ENCODE results near the gene TSSK2.

TSSK2 gene

GRCh38 chr22:19134874-19135273 is 3.8 kb downstream of the TSSK2 start:
- no peak overlapping the region for H3K4me2 ChIP-seq (ENCODE audit: low read length)

GRCh38 chr22:19136915-19137314 is 5.8 kb downstream of the TSSK2 start:
- no peaks in the 10 kb centered on the region for H3K4me1 ChIP-seq (ENCODE audit: insufficient read depth, low read length, severe bottlenecking)
- H3K36me3 ChIP-seq (ENCODE audit: insufficient read depth, low read length) = peaks cover 80% of the 10 kb centered on the region
- H3K9me2 ChIP-seq (ENCODE audit: low read depth, low read length) = no peaks in the 10 kb centered on the region
- H2AFZ ChIP-seq (ENCODE audit: low read length) = no peak overlapping the region
- H3K4me3 ChIP-seq (ENCODE audit: low read depth, low read length, poor library complexity, severe bottlenecking) = no peak overlapping the region
- TF ChIP-seq EZH2 (IDR thresholded peaks at IDR 0.05; ENCODE audit: borderline replicate concordance, low read length) (no peak), CTCF (IDR thresholded peaks at IDR 0.05; ENCODE audit: low read length) (no peak)
- H3K27ac ChIP-seq (ENCODE audit: low read depth, low read length, poor library complexity, severe bottlenecking) = no peak overlapping the region
- no peaks in the 10 kb centered on the region for H3K9me3 ChIP-seq (ENCODE audit: low read length)
- H3F3A ChIP-seq (ENCODE audit: insufficient read depth, low read length) = no peaks in the 10 kb centered on the region
- H3K27me3 ChIP-seq (ENCODE audit: insufficient read depth, low read length) = no peaks in the 10 kb centered on the region
- no peak overlapping the region for H3K4me2 ChIP-seq (ENCODE audit: low read length)
- no peaks in the 10 kb centered on the region for H4K20me1 ChIP-seq (ENCODE audit: insufficient read depth, low read length)
- no peak overlapping the region for H3K9ac ChIP-seq (ENCODE audit: low read length)
- no peaks in the 10 kb centered on the region for H3K79me2 ChIP-seq (ENCODE audit: insufficient read depth, low read length)

More at GRCh38 chr22:19134874-19135273, 3.8 kb downstream of the TSSK2 start:
- Histone ChIP-seq H3K4me1 (ENCODE audit: insufficient read depth, low read length, severe bottlenecking) (no peaks in the 10 kb centered on the region), H3K27ac (ENCODE audit: low read depth, low read length, poor library complexity, severe bottlenecking) (no peak overlapping the region), H3K9ac (ENCODE audit: low read length) (no peak overlapping the region), H3K4me3 (ENCODE audit: low read depth, low read length, poor library complexity, severe bottlenecking) (no peak overlapping the region), H3K79me2 (ENCODE audit: insufficient read depth, low read length) (no peaks in the 10 kb centered on the region), H2AFZ (ENCODE audit: low read length) (no peak overlapping the region), H3K36me3 (ENCODE audit: insufficient read depth, low read length) (peaks cover 69% of the 10 kb centered on the region), H3K9me3 (ENCODE audit: low read length) (no peaks in the 10 kb centered on the region), H3F3A (ENCODE audit: insufficient read depth, low read length) (no peaks in the 10 kb centered on the region), H4K20me1 (ENCODE audit: insufficient read depth, low read length) (no peaks in the 10 kb centered on the region), H3K27me3 (ENCODE audit: insufficient read depth, low read length) (no peaks in the 10 kb centered on the region), H3K9me2 (ENCODE audit: low read depth, low read length) (no peaks in the 10 kb centered on the region)
- TF ChIP-seq CTCF (IDR thresholded peaks at IDR 0.05; ENCODE audit: low read length) = no peak
- no peak for TF ChIP-seq EZH2 (IDR thresholded peaks at IDR 0.05; ENCODE audit: borderline replicate concordance, low read length)

GRCh38 chr22:19137384-19138216 is 6.5 kb downstream of the TSSK2 start:
- H3K9ac ChIP-seq (ENCODE audit: low read length) = no peak overlapping the region
- no peaks in the 10 kb centered on the region for H3K27me3 ChIP-seq (ENCODE audit: insufficient read depth, low read length)
- no peaks in the 10 kb centered on the region for H3K9me2 ChIP-seq (ENCODE audit: low read depth, low read length)
- H4K20me1 ChIP-seq (ENCODE audit: insufficient read depth, low read length) = no peaks in the 10 kb centered on the region
- no peaks in the 10 kb centered on the region for H3K79me2 ChIP-seq (ENCODE audit: insufficient read depth, low read length)
- no peak overlapping the region for H3K4me2 ChIP-seq (ENCODE audit: low read length)
- no peaks in the 10 kb centered on the region for H3K9me3 ChIP-seq (ENCODE audit: low read length)
- H3K27ac ChIP-seq (ENCODE audit: low read depth, low read length, poor library complexity, severe bottlenecking) = no peak overlapping the region
- no peak overlapping the region for H3K4me3 ChIP-seq (ENCODE audit: low read depth, low read length, poor library complexity, severe bottlenecking)
- TF ChIP-seq EZH2 (IDR thresholded peaks at IDR 0.05; ENCODE audit: borderline replicate concordance, low read length) = no peak
- TF ChIP-seq CTCF (IDR thresholded peaks at IDR 0.05; ENCODE audit: low read length) = no peak
- no peaks in the 10 kb centered on the region for H3F3A ChIP-seq (ENCODE audit: insufficient read depth, low read length)
- H3K4me1 ChIP-seq (ENCODE audit: insufficient read depth, low read length, severe bottlenecking) = no peaks in the 10 kb centered on the region
- H3K36me3 ChIP-seq (ENCODE audit: insufficient read depth, low read length) = peaks cover 87% of the 10 kb centered on the region
- no peak overlapping the region for H2AFZ ChIP-seq (ENCODE audit: low read length)

Data from OCI-LY1 (cell line).